ENCODE data around the gene CFAP53.

- TF ChIP-seq, protein P1, sequence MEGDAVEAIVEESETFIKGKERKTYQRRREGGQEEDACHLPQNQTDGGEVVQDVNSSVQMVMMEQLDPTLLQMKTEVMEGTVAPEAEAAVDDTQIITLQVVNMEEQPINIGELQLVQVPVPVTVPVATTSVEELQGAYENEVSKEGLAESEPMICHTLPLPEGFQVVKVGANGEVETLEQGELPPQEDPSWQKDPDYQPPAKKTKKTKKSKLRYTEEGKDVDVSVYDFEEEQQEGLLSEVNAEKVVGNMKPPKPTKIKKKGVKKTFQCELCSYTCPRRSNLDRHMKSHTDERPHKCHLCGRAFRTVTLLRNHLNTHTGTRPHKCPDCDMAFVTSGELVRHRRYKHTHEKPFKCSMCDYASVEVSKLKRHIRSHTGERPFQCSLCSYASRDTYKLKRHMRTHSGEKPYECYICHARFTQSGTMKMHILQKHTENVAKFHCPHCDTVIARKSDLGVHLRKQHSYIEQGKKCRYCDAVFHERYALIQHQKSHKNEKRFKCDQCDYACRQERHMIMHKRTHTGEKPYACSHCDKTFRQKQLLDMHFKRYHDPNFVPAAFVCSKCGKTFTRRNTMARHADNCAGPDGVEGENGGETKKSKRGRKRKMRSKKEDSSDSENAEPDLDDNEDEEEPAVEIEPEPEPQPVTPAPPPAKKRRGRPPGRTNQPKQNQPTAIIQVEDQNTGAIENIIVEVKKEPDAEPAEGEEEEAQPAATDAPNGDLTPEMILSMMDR (IDR thresholded peaks at IDR 0.05), result no peak
- TF ChIP-seq NFIC (IDR thresholded peaks at IDR 0.05; ENCODE audit: borderline replicate concordance), result no peak
- no peak for TF ChIP-seq MXI1 (IDR thresholded peaks at IDR 0.05; ENCODE audit: low read depth, low read length)
- TF ChIP-seq FOXM1 (IDR thresholded peaks at IDR 0.05; ENCODE audit: low read depth), result no peak
- TF ChIP-seq, protein P2, sequence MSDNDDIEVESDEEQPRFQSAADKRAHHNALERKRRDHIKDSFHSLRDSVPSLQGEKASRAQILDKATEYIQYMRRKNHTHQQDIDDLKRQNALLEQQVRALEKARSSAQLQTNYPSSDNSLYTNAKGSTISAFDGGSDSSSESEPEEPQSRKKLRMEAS (IDR thresholded peaks at IDR 0.05; ENCODE audit: low read depth), result no peak
- TF ChIP-seq EZH2phosphoT487 (IDR thresholded peaks at IDR 0.05; ENCODE audit: borderline replicate concordance, low read depth), result no peak
- no peak for TF ChIP-seq POLR2AphosphoS5 (IDR thresholded peaks at IDR 0.05; ENCODE audit: low read depth, low read length)
- no peak for TF ChIP-seq EP300 (IDR thresholded peaks at IDR 0.05; ENCODE audit: borderline replicate concordance in 1 of 2, low read depth in 1 of 2, low read length in 1 of 2)
- TF ChIP-seq FOXJ3 (CRISPR knock-in tag; IDR thresholded peaks at IDR 0.05), result no peak
- TF ChIP-seq RAD21 (IDR thresholded peaks at IDR 0.05; ENCODE audit: low read length), result no peak
- TF ChIP-seq FOSL2 (IDR thresholded peaks at IDR 0.05; ENCODE audit: borderline replicate concordance, low read depth), result no peak
Measured at GRCh38 chr18:50282521-50283335, 16.4 kb upstream of the CFAP53 start.
